Uterus (tissue), 4 donors: ENCODE data around the gene ADGRF5. TPM values are rescaled to one million over a fixed set of nuclear protein-coding genes. Genes with fewer than 3 reads are reported as not detected.

Experiments
- DNase-seq, 2 donors: peaks; one replicate each; pipeline ENCODE4 v3.0.0-alpha.2; 2019 to 2020
- H3K27ac ChIP-seq, 2 donors: fragments of 200-600 bp; sonication (generic); 1 replicate in 1 of 2; 2 replicates in 1 of 2; pipeline ENCODE4 v1.5.1; 2016 to 2018
- H3K27me3 ChIP-seq, 2 donors: fragments of 200-600 bp; sonication (generic); one replicate each; pipeline ENCODE4 v1.5.1; 2018 to 2019; ENCODE audit warnings: control low read depth in 1 of 2
- H3K36me3 ChIP-seq, 2 donors: fragments of 200-600 bp; sonication (generic); one replicate each; pipeline ENCODE4 v1.5.1; 2019; ENCODE audit warnings: control low read depth in 1 of 2
- H3K4me1 ChIP-seq, 2 donors: fragments of 200-600 bp; sonication (generic); one replicate each; pipeline ENCODE4 v1.5.1; 2018 to 2019; ENCODE audit warnings: control low read depth in 1 of 2
- H3K4me3 ChIP-seq, 2 donors: fragments of 200-600 bp; sonication (generic); 1 replicate in 1 of 2; 2 replicates in 1 of 2; pipeline ENCODE4 v1.5.1; 2018 to 2019; ENCODE audit warnings: mild to moderate bottlenecking in 1 of 2
- H3K9me3 ChIP-seq, 2 donors: fragments of 200-600 bp; sonication (generic); one replicate each; pipeline ENCODE4 v1.5.1; 2019; ENCODE audit warnings: control low read depth in 1 of 2
- POLR2A ChIP-seq, 2 donors: fragments of 450-650 bp; IDR thresholded peaks; one replicate each; pipeline ENCODE4 v1.6.1; 2016; ENCODE audit warnings: antibody characterized with exemption in 2 of 2, mild to moderate bottlenecking in 1 of 2, moderate library complexity in 1 of 2
- intact Hi-C: fragments of 100-400 bp; cut with DNase I; formaldehyde crosslinking; loops from one replicate; pipeline ENCODE4 v1.15.1; 2023; ENCODE audit warnings: low total_unique reads
- total RNA-seq, 4 donors: library from RNA; depleted of rRNA in 3 of 4; stranded (reverse); fragments of >200 nt in 3 of 4; gene quantifications; one replicate each; pipeline versions ENCODE4 v1.1.0 to v1.2.4, GENCODE V29; 2014 to 2023
- TF ChIP-seq, protein P1 (sequence below), 4 experiments: fragments of 200-600 bp in 2 of 4; fragments of 450-650 bp in 2 of 4; sonication (generic) in 2 of 4; IDR thresholded peaks; one replicate each; pipeline ENCODE4 v1.5.1; 2016 to 2019; ENCODE audit warnings: antibody characterized with exemption in 4 of 4, mild to moderate bottlenecking in 2 of 4, moderate library complexity in 1 of 4
- donor health status: DM: yes; HTN: yes; CAD: no.

The ADGRF5 gene
- total RNA-seq, 4 donors from 2014 or later = 21.5 to 51.2 (median 35.9) TPM

DNA sequence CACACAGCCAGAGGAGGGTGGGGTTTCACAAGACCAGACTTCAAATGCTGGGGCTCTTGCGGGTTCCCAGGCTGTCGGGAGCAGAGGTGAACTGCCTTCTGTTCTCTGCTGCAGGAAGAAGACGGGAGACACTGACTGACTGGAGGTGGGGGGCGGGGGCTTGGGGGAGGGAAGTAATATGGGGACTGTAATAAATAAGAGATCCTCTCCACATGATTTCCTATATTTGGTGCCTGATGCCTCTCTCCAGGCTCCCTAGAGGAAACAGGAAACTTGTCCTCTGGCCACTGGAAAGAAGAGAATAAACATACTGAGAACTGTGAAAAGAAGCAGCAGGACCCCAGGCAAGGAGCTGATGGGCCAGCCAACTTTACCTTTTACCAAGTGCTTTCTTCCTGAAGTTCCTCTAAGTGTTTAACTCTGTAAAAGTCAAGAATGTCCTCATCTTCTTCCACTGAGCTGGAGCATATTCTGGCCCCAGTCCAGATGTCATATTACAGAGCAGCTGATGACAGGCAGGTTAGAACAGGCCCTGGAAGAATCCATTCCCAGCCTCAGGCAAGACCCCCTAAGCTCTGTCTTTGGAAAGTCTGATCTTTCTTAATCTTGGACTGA lies 33.2 kb upstream of the ADGRF5 start:
- no peaks in the 10 kb centered on the region for H3K4me1 ChIP-seq
- H3K27me3 ChIP-seq = no peaks in the 10 kb centered on the region
- H3K9me3 ChIP-seq = no peaks in the 10 kb centered on the region
- no peak for TF ChIP-seq POLR2A (IDR thresholded peaks at IDR 0.05)
- TF ChIP-seq, protein P1, sequence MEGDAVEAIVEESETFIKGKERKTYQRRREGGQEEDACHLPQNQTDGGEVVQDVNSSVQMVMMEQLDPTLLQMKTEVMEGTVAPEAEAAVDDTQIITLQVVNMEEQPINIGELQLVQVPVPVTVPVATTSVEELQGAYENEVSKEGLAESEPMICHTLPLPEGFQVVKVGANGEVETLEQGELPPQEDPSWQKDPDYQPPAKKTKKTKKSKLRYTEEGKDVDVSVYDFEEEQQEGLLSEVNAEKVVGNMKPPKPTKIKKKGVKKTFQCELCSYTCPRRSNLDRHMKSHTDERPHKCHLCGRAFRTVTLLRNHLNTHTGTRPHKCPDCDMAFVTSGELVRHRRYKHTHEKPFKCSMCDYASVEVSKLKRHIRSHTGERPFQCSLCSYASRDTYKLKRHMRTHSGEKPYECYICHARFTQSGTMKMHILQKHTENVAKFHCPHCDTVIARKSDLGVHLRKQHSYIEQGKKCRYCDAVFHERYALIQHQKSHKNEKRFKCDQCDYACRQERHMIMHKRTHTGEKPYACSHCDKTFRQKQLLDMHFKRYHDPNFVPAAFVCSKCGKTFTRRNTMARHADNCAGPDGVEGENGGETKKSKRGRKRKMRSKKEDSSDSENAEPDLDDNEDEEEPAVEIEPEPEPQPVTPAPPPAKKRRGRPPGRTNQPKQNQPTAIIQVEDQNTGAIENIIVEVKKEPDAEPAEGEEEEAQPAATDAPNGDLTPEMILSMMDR (IDR thresholded peaks at IDR 0.05) = no peak
- no peak for DNase-seq
- H3K27ac ChIP-seq = peak overlapping the region in 1 of 2 donors; percentile 33
- intact Hi-C loops = no loop called here
- H3K4me3 ChIP-seq = no peak overlapping the region
- H3K36me3 ChIP-seq = no peaks in the 10 kb centered on the region

DNA sequence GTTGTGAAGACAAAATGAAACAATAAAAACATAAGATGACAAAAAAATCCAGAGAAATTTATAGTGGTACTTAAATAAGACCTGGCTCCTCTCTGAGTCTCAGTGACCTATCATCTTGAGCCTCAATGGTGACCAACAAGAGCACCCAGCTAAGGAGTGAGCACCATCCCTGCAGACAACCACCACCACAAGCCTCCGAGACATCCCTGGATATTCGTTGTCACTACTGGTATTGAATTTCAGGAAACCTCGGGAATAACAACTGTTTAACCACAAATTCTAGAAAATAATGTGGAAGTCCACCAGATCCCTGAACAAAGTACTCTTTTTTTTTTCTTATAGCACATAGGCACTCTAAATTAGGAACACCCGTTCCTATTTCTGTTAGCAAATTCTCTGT lies 32.2 kb upstream of the ADGRF5 start:
- DNase-seq = no peak
- Histone ChIP-seq H3K4me1 (no peaks in the 10 kb centered on the region), H3K9me3 (no peaks in the 10 kb centered on the region), H3K27me3 (no peaks in the 10 kb centered on the region), H3K36me3 (no peaks in the 10 kb centered on the region), H3K27ac (peak overlapping the region in 1 of 2 donors; percentile 33), H3K4me3 (no peak overlapping the region)
- TF ChIP-seq, protein P1 (IDR thresholded peaks at IDR 0.05) = no peak
- TF ChIP-seq POLR2A (IDR thresholded peaks at IDR 0.05) = no peak
- intact Hi-C loops = no loop called here

DNA sequence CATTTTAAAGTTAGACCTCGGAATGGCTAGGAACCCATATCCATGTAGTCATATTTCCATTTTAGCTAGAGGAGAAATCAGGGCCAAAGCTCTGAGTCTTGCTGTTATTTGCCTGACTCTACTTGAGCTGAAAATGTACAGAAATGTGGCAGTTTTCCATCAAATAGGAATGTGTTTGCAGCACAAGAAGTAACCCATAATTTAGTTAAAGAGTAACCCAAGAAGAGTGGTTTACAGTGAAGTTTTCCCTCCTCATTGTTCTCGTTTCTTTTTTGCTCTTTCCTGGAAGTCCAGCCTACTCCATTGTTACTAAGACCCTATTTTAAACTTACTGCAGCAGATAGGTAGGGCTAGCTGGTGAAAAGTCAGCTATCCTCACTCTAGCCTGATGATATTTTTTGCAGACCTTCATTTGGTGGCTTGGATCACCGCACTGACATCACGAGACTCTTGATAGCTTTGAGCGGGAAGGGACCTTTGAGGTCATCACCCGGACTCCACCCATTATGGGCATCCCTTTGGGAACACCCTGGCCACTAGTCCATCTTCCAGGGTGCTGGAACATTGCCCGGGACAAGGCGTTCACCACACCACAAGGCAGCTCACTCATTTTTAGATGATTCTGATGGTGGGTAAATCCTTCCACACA lies 28.0 kb upstream of the ADGRF5 start:
- TF ChIP-seq, protein P1 (IDR thresholded peaks at IDR 0.05) = no peak
- TF ChIP-seq POLR2A (IDR thresholded peaks at IDR 0.05) = no peak
- Histone ChIP-seq H3K27me3 (no peaks in the 10 kb centered on the region), H3K27ac (peak overlapping the region; percentile 10 to 74), H3K4me3 (no peak overlapping the region), H3K4me1 (no peaks in the 10 kb centered on the region), H3K9me3 (no peaks in the 10 kb centered on the region), H3K36me3 (no peaks in the 10 kb centered on the region)
- intact Hi-C loops = no loop called here
- peak; percentile 27 to 66 for DNase-seq

DNA sequence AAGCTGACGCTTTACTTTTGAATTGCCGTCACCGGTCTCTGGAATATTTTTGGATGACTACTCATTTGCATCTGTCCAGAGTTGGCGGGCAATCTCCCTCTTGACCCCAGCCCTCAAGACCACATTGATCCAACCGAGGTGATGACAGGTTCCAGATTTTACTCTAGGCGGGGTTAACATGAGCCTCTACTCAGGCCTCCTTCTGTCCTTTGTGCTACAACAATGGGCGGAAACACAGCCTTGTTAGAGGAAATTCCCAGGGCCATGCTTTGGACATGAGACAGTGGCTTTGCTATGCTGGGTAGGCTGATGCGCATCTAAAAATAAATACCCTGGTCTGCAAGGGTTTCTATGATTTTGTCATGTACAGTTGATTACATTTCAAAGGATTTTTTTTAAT lies 27.0 kb upstream of the ADGRF5 start:
- TF ChIP-seq, protein P1 (IDR thresholded peaks at IDR 0.05) = no peak
- TF ChIP-seq POLR2A (IDR thresholded peaks at IDR 0.05) = no peak
- no peaks in the 10 kb centered on the region for H3K27me3 ChIP-seq
- intact Hi-C loops = no loop called here
- peak overlapping the region in 1 of 2 donors; percentile 74 for H3K27ac ChIP-seq
- H3K36me3 ChIP-seq = no peaks in the 10 kb centered on the region
- H3K4me1 ChIP-seq = no peaks in the 10 kb centered on the region
- no peaks in the 10 kb centered on the region for H3K9me3 ChIP-seq
- DNase-seq = peak in 1 of 2 donors; percentile 48
- H3K4me3 ChIP-seq = no peak overlapping the region

DNA sequence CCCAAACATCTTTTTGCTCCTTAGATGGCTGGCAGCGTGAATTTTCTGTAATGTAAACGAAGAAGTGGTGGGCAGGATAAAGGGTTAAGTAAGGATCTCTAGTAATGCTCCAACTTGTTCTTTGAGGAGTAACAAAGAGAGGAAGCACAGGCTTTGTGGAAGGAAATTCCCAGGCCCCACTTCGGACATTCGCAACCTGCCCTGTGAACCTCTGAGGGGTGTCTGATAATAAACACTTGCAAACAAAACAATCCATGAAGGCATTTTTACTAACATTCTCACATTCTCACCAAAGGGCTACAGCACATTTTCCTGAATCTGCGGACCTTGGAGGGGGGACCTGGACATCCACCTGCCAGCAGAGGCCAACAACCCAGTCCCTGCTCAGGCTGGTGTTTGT lies 25.8 kb upstream of the ADGRF5 start:
- H3K27ac ChIP-seq = peak overlapping the region in 1 of 2 donors; percentile 74
- intact Hi-C loops = no loop called here

More for the DNA sequence above, 25.8 kb upstream of the ADGRF5 start:
- Histone ChIP-seq H3K9me3 (no peaks in the 10 kb centered on the region), H3K4me1 (no peaks in the 10 kb centered on the region), H3K27me3 (no peaks in the 10 kb centered on the region), H3K36me3 (no peaks in the 10 kb centered on the region), H3K4me3 (no peak overlapping the region)
- no peak for DNase-seq
- no peak for TF ChIP-seq POLR2A (IDR thresholded peaks at IDR 0.05)
- TF ChIP-seq, protein P1 (IDR thresholded peaks at IDR 0.05) = no peak
